ENCODE data around the gene ACSS1. TPM values are rescaled to one million over a fixed set of nuclear protein-coding genes. Genes with fewer than 3 reads are reported as not detected.
A peak's percentile ranks its signal among the peaks of the same experiment; 100 is the strongest.

ACSS1 gene
- 0.05 and 0.10 TPM in 2 replicates for polyA plus RNA-seq (2013)

GRCh38 chr20:25058051-25058846 is at the start of gene ACSS1:
ACSS1 (minus strand) TSS chr20:25058139; CDS start chr20:25058102, 37 bp downstream.
- Histone ChIP-seq H3K79me1 (ENCODE audit: low read length) (no peaks in the 10 kb centered on the region), H2AFZ (ENCODE audit: insufficient read depth, low read length, poor library complexity) (peak within 1 kb of the TSS; percentile 18), H3K4ac (ENCODE audit: low read depth, low read length) (no peak within 1 kb of the TSS), H4K8ac (ENCODE audit: low read depth, low read length) (no peak within 1 kb of the TSS), H3K4me2 (ENCODE audit: low read length) (peak within 1 kb of the TSS; percentile 63), H3K27ac (ENCODE audit: low read depth, low read length) (no peak within 1 kb of the TSS), H4K12ac (ENCODE audit: low read depth, low read length) (no peak within 1 kb of the TSS), H2BK5ac (ENCODE audit: low read depth, low read length, poor library complexity) (no peak within 1 kb of the TSS), H3K79me2 (ENCODE audit: control insufficient read depth, insufficient read depth, low read length, poor library complexity) (no peaks in the 10 kb centered on the region), H3K4me3 (ENCODE audit: low read depth, low read length) (no peak within 1 kb of the TSS), H2BK120ac (ENCODE audit: insufficient read depth, low read length, poor library complexity) (no peak within 1 kb of the TSS), H3K18ac (ENCODE audit: low read length) (no peak within 1 kb of the TSS), H3K14ac (ENCODE audit: low read length) (no peak within 1 kb of the TSS), H3K4me1 (ENCODE audit: control insufficient read depth in 1 of 2, insufficient read depth in 2 of 2, low read length in 2 of 2) (peaks cover 4 to 8% of the 10 kb centered on the region in 2 experiments), H2BK12ac (ENCODE audit: low read length) (no peak within 1 kb of the TSS), H3K36me3 (ENCODE audit: control insufficient read depth in 1 of 2, insufficient read depth in 2 of 2, low read length in 2 of 2) (no peaks in the 10 kb centered on the region), H3K27me3 (ENCODE audit: insufficient read depth, low read length) (peaks cover 47% of the 10 kb centered on the region), H3K9me3 (ENCODE audit: insufficient read depth, low read depth, low read length) (peaks cover 6% of the 10 kb centered on the region), H2AK5ac (ENCODE audit: low read length) (no peak within 1 kb of the TSS), H3K23ac (ENCODE audit: low read length) (no peak within 1 kb of the TSS), H4K91ac (ENCODE audit: low read depth, low read length) (no peak within 1 kb of the TSS), H3K9ac (ENCODE audit: low read length) (no peak within 1 kb of the TSS)
- WGBS (ENCODE audit: extremely low coverage, insufficient coverage, insufficient read length) = no CpG with 5 or more reads among the region's 56 CpGs
- peak in 1 of 2 donors; percentile 39 for DNase-seq

GRCh38 chr20:25103526-25103925 is 45.6 kb upstream of the ACSS1 start:
- Histone ChIP-seq H3K14ac (ENCODE audit: low read length) (no peak overlapping the region), H2AK5ac (ENCODE audit: low read length) (no peak overlapping the region), H2BK5ac (ENCODE audit: low read depth, low read length, poor library complexity) (no peak overlapping the region), H2BK12ac (ENCODE audit: low read length) (no peak overlapping the region), H3K4ac (ENCODE audit: low read depth, low read length) (no peak overlapping the region), H3K27ac (ENCODE audit: low read depth, low read length) (no peak overlapping the region), H3K4me3 (ENCODE audit: low read depth, low read length) (no peak overlapping the region), H3K9me3 (ENCODE audit: insufficient read depth, low read depth, low read length) (peaks cover 4% of the 10 kb centered on the region), H3K27me3 (ENCODE audit: insufficient read depth, low read length) (no peaks in the 10 kb centered on the region), H3K79me2 (ENCODE audit: control insufficient read depth, insufficient read depth, low read length, poor library complexity) (no peaks in the 10 kb centered on the region), H3K23ac (ENCODE audit: low read length) (no peak overlapping the region), H3K79me1 (ENCODE audit: low read length) (no peaks in the 10 kb centered on the region), H3K9ac (ENCODE audit: low read length) (no peak overlapping the region), H3K4me1 (ENCODE audit: control insufficient read depth in 1 of 2, insufficient read depth in 2 of 2, low read length in 2 of 2) (no peaks in the 10 kb centered on the region), H4K8ac (ENCODE audit: low read depth, low read length) (no peak overlapping the region), H3K18ac (ENCODE audit: low read length) (no peak overlapping the region), H4K91ac (ENCODE audit: low read depth, low read length) (no peak overlapping the region), H2BK120ac (ENCODE audit: insufficient read depth, low read length, poor library complexity) (no peak overlapping the region), H3K36me3 (ENCODE audit: control insufficient read depth in 1 of 2, insufficient read depth in 2 of 2, low read length in 2 of 2) (no peaks in the 10 kb centered on the region), H2AFZ (ENCODE audit: insufficient read depth, low read length, poor library complexity) (no peak overlapping the region), H3K4me2 (ENCODE audit: low read length) (no peak overlapping the region), H4K12ac (ENCODE audit: low read depth, low read length) (no peak overlapping the region)
- WGBS (ENCODE audit: extremely low coverage, insufficient coverage, insufficient read length) = no CpG with 5 or more reads among the region's 3 CpGs
- no peak for DNase-seq

GRCh38 chr20:25100914-25101313 is 43.0 kb upstream of the ACSS1 start:
- Histone ChIP-seq H2AFZ (ENCODE audit: insufficient read depth, low read length, poor library complexity) (no peak overlapping the region), H2AK5ac (ENCODE audit: low read length) (no peak overlapping the region), H3K18ac (ENCODE audit: low read length) (no peak overlapping the region), H4K8ac (ENCODE audit: low read depth, low read length) (no peak overlapping the region), H3K36me3 (ENCODE audit: control insufficient read depth in 1 of 2, insufficient read depth in 2 of 2, low read length in 2 of 2) (no peaks in the 10 kb centered on the region), H3K79me1 (ENCODE audit: low read length) (no peaks in the 10 kb centered on the region), H3K14ac (ENCODE audit: low read length) (no peak overlapping the region), H3K4me3 (ENCODE audit: low read depth, low read length) (no peak overlapping the region), H2BK120ac (ENCODE audit: insufficient read depth, low read length, poor library complexity) (no peak overlapping the region), H4K12ac (ENCODE audit: low read depth, low read length) (no peak overlapping the region), H3K27me3 (ENCODE audit: insufficient read depth, low read length) (no peaks in the 10 kb centered on the region), H3K9me3 (ENCODE audit: insufficient read depth, low read depth, low read length) (peaks cover 4% of the 10 kb centered on the region), H3K9ac (ENCODE audit: low read length) (no peak overlapping the region), H3K23ac (ENCODE audit: low read length) (no peak overlapping the region), H4K91ac (ENCODE audit: low read depth, low read length) (no peak overlapping the region), H3K4ac (ENCODE audit: low read depth, low read length) (no peak overlapping the region), H3K27ac (ENCODE audit: low read depth, low read length) (no peak overlapping the region), H2BK12ac (ENCODE audit: low read length) (no peak overlapping the region), H3K79me2 (ENCODE audit: control insufficient read depth, insufficient read depth, low read length, poor library complexity) (no peaks in the 10 kb centered on the region), H3K4me1 (ENCODE audit: control insufficient read depth in 1 of 2, insufficient read depth in 2 of 2, low read length in 2 of 2) (no peaks in the 10 kb centered on the region), H2BK5ac (ENCODE audit: low read depth, low read length, poor library complexity) (no peak overlapping the region), H3K4me2 (ENCODE audit: low read length) (no peak overlapping the region)
- no CpG with 5 or more reads among the region's 3 CpGs for WGBS (ENCODE audit: extremely low coverage, insufficient coverage, insufficient read length)
- DNase-seq = no peak

- H3K36me3 ChIP-seq (ENCODE audit: control insufficient read depth in 1 of 2, insufficient read depth in 2 of 2, low read length in 2 of 2) = no peaks in the 10 kb centered on the region
- H3K14ac ChIP-seq (ENCODE audit: low read length) = no peak overlapping the region
- H3K4ac ChIP-seq (ENCODE audit: low read depth, low read length) = no peak overlapping the region
- H3K18ac ChIP-seq (ENCODE audit: low read length) = no peak overlapping the region
- H3K23ac ChIP-seq (ENCODE audit: low read length) = no peak overlapping the region
- no peaks in the 10 kb centered on the region for H3K79me1 ChIP-seq (ENCODE audit: low read length)
- no peak overlapping the region for H2AFZ ChIP-seq (ENCODE audit: insufficient read depth, low read length, poor library complexity)
- no peak overlapping the region for H2BK12ac ChIP-seq (ENCODE audit: low read length)
- peaks cover 3% of the 10 kb centered on the region for H3K9me3 ChIP-seq (ENCODE audit: insufficient read depth, low read depth, low read length)
- H2BK120ac ChIP-seq (ENCODE audit: insufficient read depth, low read length, poor library complexity) = no peak overlapping the region
- WGBS (ENCODE audit: extremely low coverage, insufficient coverage, insufficient read length) = no CpG with 5 or more reads among the region's 4 CpGs
- no peak overlapping the region for H3K4me3 ChIP-seq (ENCODE audit: low read depth, low read length)
- no peak overlapping the region for H2AK5ac ChIP-seq (ENCODE audit: low read length)
- H3K79me2 ChIP-seq (ENCODE audit: control insufficient read depth, insufficient read depth, low read length, poor library complexity) = no peaks in the 10 kb centered on the region
- H2BK5ac ChIP-seq (ENCODE audit: low read depth, low read length, poor library complexity) = no peak overlapping the region
- H3K4me2 ChIP-seq (ENCODE audit: low read length) = no peak overlapping the region
- DNase-seq = no peak
- H3K27me3 ChIP-seq (ENCODE audit: insufficient read depth, low read length) = no peaks in the 10 kb centered on the region
- H4K8ac ChIP-seq (ENCODE audit: low read depth, low read length) = no peak overlapping the region
- H3K4me1 ChIP-seq (ENCODE audit: control insufficient read depth in 1 of 2, insufficient read depth in 2 of 2, low read length in 2 of 2) = no peaks in the 10 kb centered on the region
- no peak overlapping the region for H3K9ac ChIP-seq (ENCODE audit: low read length)
- H4K12ac ChIP-seq (ENCODE audit: low read depth, low read length) = no peak overlapping the region
- H4K91ac ChIP-seq (ENCODE audit: low read depth, low read length) = no peak overlapping the region
- no peak overlapping the region for H3K27ac ChIP-seq (ENCODE audit: low read depth, low read length)
Observed at GRCh38 chr20:25099601-25100140, 41.7 kb upstream of the ACSS1 start.
